ENCODE data around the gene HNRNPR. TPM values are rescaled to one million over a fixed set of nuclear protein-coding genes. Genes with fewer than 3 reads are reported as not detected.
A peak's percentile ranks its signal among the peaks of the same experiment; 100 is the strongest.

The HNRNPR gene
- total RNA-seq, 1 experiment from 2014 or later = 194 TPM

DNA sequence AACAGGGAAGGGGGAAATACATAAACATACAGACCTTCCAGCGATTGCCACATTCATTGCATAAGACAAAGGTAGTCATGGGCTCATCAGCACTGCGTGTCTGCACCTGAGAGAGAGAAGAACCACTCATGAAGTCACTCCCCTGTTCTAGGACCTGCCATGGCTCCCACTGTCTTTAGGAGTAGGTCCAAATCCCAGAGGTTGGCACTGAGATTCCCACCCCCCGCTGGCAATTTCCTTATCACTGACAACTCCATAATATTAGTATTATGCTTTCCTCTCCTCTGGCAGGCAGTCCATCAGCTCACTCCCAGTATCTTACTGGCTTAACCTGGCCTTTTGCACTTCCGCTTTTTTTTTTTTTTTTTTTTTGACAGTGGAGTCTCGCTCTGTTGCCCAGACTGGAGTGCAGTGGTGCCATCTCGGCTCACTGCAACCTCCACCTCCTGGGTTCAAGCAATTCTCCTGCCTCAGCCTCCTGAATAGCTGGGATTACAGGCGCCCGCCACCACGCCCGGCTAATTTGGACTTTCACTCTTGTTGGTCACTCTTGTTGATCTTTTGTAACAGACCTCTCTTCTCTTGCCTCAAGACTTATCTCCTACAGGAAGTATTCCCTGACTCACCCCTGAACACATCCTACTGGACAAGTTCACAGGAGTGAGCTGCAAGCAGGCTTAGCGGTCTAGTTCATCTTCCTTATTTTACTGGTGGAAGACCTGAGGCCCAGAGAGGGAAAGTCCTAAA is 40.4 kb upstream of the HNRNPR start:
- H3K9ac ChIP-seq (ENCODE audit: low read length) = no peak overlapping the region
- H3K79me2 ChIP-seq (ENCODE audit: insufficient read depth, low read length) = no peaks in the 10 kb centered on the region
- H3K9me2 ChIP-seq (ENCODE audit: insufficient read depth) = no peaks in the 10 kb centered on the region
- ChIA-PET CTCF (no interaction called here), RAD21 (ENCODE audit: low non-redundant PET in 1 of 2, low total read pairs in 2 of 2, uncharacterized antibody in 2 of 2, unreplicated experiment in 2 of 2) (no interaction called here), POLR2A (interaction anchor here (0.6 to 1.8 kb wide), 3 partner anchors 19 to 233 kb away, joined by 3 to 6 read pairs (median 3); partner anchors contain the start of gene HNRNPR)
- TF ChIP-seq, protein P1, sequence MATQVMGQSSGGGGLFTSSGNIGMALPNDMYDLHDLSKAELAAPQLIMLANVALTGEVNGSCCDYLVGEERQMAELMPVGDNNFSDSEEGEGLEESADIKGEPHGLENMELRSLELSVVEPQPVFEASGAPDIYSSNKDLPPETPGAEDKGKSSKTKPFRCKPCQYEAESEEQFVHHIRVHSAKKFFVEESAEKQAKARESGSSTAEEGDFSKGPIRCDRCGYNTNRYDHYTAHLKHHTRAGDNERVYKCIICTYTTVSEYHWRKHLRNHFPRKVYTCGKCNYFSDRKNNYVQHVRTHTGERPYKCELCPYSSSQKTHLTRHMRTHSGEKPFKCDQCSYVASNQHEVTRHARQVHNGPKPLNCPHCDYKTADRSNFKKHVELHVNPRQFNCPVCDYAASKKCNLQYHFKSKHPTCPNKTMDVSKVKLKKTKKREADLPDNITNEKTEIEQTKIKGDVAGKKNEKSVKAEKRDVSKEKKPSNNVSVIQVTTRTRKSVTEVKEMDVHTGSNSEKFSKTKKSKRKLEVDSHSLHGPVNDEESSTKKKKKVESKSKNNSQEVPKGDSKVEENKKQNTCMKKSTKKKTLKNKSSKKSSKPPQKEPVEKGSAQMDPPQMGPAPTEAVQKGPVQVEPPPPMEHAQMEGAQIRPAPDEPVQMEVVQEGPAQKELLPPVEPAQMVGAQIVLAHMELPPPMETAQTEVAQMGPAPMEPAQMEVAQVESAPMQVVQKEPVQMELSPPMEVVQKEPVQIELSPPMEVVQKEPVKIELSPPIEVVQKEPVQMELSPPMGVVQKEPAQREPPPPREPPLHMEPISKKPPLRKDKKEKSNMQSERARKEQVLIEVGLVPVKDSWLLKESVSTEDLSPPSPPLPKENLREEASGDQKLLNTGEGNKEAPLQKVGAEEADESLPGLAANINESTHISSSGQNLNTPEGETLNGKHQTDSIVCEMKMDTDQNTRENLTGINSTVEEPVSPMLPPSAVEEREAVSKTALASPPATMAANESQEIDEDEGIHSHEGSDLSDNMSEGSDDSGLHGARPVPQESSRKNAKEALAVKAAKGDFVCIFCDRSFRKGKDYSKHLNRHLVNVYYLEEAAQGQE (IDR thresholded peaks at IDR 0.05; ENCODE audit: low read depth) = no peak
- TF ChIP-seq CTCF (IDR thresholded peaks at IDR 0.05 in 2 of 3, conservative IDR thresholded peaks at IDR 0.05 in 1 of 3; ENCODE audit: borderline replicate concordance in 1 of 3, insufficient read depth in 1 of 3, low read depth in 2 of 3, low read length in 2 of 3) (no peak), SIN3A (IDR thresholded peaks at IDR 0.05; ENCODE audit: low read depth) (no peak), POLR2A (IDR thresholded peaks at IDR 0.05; ENCODE audit: borderline replicate concordance, extremely low read depth, insufficient read depth, insufficient read length) (no peak)
- ATAC-seq (no peak), DNase-seq (ENCODE audit: low read depth, low spot score) (no peak)
- H3K4me3 ChIP-seq (replicated peaks in 1 of 2; ENCODE audit: low read depth in 1 of 2, low read length in 2 of 2) = no peak overlapping the region
- H3K9me3 ChIP-seq (ENCODE audit: control insufficient read depth in 1 of 2, insufficient read depth in 1 of 2, low read depth in 1 of 2, low read length in 2 of 2) = no peaks in the 10 kb centered on the region
- no peaks in the 10 kb centered on the region for H3K27me3 ChIP-seq (ENCODE audit: insufficient read depth, low read length)
- H3K4me2 ChIP-seq (ENCODE audit: low read length) = peak overlapping the region; percentile 3; the same call in 1 of the 2 replicates
- no TSS peak for BruUV-seq (replicated peaks)
- intact Hi-C loops (cut with micrococcal nuclease) = no loop called here
- H4K20me1 ChIP-seq (ENCODE audit: insufficient read depth) = no peaks in the 10 kb centered on the region
- H3K36me3 ChIP-seq (ENCODE audit: control insufficient read depth in 1 of 2, insufficient read depth in 2 of 2, low read length in 2 of 2) = no peaks in the 10 kb centered on the region
- peaks cover 3 to 17% of the 10 kb centered on the region in 2 experiments; a peak in 2 of 4 replicates for H3K4me1 ChIP-seq (ENCODE audit: control insufficient read depth in 1 of 2, insufficient read depth in 2 of 2, low read length in 2 of 2)
- no peak overlapping the region for H3K27ac ChIP-seq (ENCODE audit: low read depth, low read length)
- no peak overlapping the region for H2AFZ ChIP-seq (ENCODE audit: low read depth, low read length, poor library complexity, severe bottlenecking)
